ENCODE results near the gene BRAT1.

- no peak for TF ChIP-seq CTCF (IDR thresholded peaks at IDR 0.05; ENCODE audit: poor library complexity)
- no peak for TF ChIP-seq EZH2phosphoT487 (IDR thresholded peaks at IDR 0.05; ENCODE audit: low read depth, severe bottlenecking, unreplicated experiment)
- no peak for TF ChIP-seq EZH2 (IDR thresholded peaks at IDR 0.05; ENCODE audit: borderline replicate concordance)
Measured at GRCh38 chr7:2521341-2521745, 34.0 kb downstream of the BRAT1 start.

Data from hepatocyte (in vitro differentiated cells).